ENCODE results near the gene MAST4. TPM values are rescaled to one million over a fixed set of nuclear protein-coding genes. Genes with fewer than 3 reads are reported as not detected.

The MAST4 gene
- total and polyA plus RNA-seq, 5 donors: 18.9 to 71.5 (median 52.4) TPM

- intact Hi-C loops (cut with DNase I): no loop called here
- no peak for DNase-seq
- H3K4me3 ChIP-seq (ENCODE audit: low read length): no peak overlapping the region
- ATAC-seq: peak in 1 of 2 donors; percentile 49
- no peaks in the 10 kb centered on the region for H3K9me3 ChIP-seq (ENCODE audit: control insufficient read depth, low read length)
- peak overlapping the region; percentile 88 for H3K27ac ChIP-seq (ENCODE audit: low read length)
- H3K4me1 ChIP-seq (ENCODE audit: control insufficient read depth, insufficient read depth, low read length): peaks cover 8% of the 10 kb centered on the region
- no peaks in the 10 kb centered on the region for H3K27me3 ChIP-seq (ENCODE audit: control insufficient read depth, insufficient read depth)
- WGBS: 53% methylated on average over 3 of the region's 3 CpGs
Measured at GRCh38 chr5:67031692-67032091, 435.5 kb downstream of the MAST4 start.

- Histone ChIP-seq H3K4me3 (ENCODE audit: low read length) (no peak overlapping the region), H3K27ac (ENCODE audit: low read length) (no peak overlapping the region), H3K27me3 (ENCODE audit: control insufficient read depth, insufficient read depth) (no peaks in the 10 kb centered on the region), H3K4me1 (ENCODE audit: control insufficient read depth, insufficient read depth, low read length) (peaks cover 8% of the 10 kb centered on the region), H3K9me3 (ENCODE audit: control insufficient read depth, low read length) (no peaks in the 10 kb centered on the region)
- 66% methylated on average over 2 of the region's 2 CpGs for WGBS
- no peak for DNase-seq
- intact Hi-C loops (cut with DNase I): no loop called here
- no peak for ATAC-seq
Measured at GRCh38 chr5:67032921-67033664, 436.9 kb downstream of the MAST4 start.

- Histone ChIP-seq H3K4me3 (ENCODE audit: low read length) (no peak overlapping the region), H3K27ac (ENCODE audit: low read length) (peak overlapping the region; percentile 72), H3K27me3 (ENCODE audit: control insufficient read depth, insufficient read depth) (no peaks in the 10 kb centered on the region), H3K9me3 (ENCODE audit: control insufficient read depth, low read length) (no peaks in the 10 kb centered on the region), H3K4me1 (ENCODE audit: control insufficient read depth, insufficient read depth, low read length) (peaks cover 8% of the 10 kb centered on the region)
- peak; percentile 35 to 56 for ATAC-seq
- intact Hi-C loops (cut with DNase I): no loop called here
- 51% methylated on average over 8 of the region's 8 CpGs for WGBS
- DNase-seq: no peak
Measured at GRCh38 chr5:67033880-67034651, 437.9 kb downstream of the MAST4 start.

GRCh38 chr5:67035098-67035740 lies 439.0 kb downstream of the MAST4 start:
- WGBS: 88% methylated on average over 4 of the region's 4 CpGs

GRCh38 chr5:67037171-67037570 lies 441.0 kb downstream of the MAST4 start:
- ATAC-seq: no peak
- H3K9me3 ChIP-seq (ENCODE audit: control insufficient read depth, low read length): no peaks in the 10 kb centered on the region

More at GRCh38 chr5:67035098-67035740, 439.0 kb downstream of the MAST4 start:
- peak overlapping the region; percentile 3 for H3K27ac ChIP-seq (ENCODE audit: low read length)
- no peak for DNase-seq
- intact Hi-C loops (cut with DNase I): no loop called here
- peaks cover 13% of the 10 kb centered on the region for H3K4me1 ChIP-seq (ENCODE audit: control insufficient read depth, insufficient read depth, low read length)
- no peak for ATAC-seq
- no peaks in the 10 kb centered on the region for H3K27me3 ChIP-seq (ENCODE audit: control insufficient read depth, insufficient read depth)
- H3K9me3 ChIP-seq (ENCODE audit: control insufficient read depth, low read length): no peaks in the 10 kb centered on the region
- no peak overlapping the region for H3K4me3 ChIP-seq (ENCODE audit: low read length)

GRCh38 chr5:67038817-67039603 lies 442.8 kb downstream of the MAST4 start:
- no peak overlapping the region for H3K4me3 ChIP-seq (ENCODE audit: low read length)
- 69% methylated on average over 4 of the region's 4 CpGs for WGBS
- intact Hi-C loops (cut with DNase I): no loop called here
- DNase-seq: no peak
- peak; percentile 69 to 72 for ATAC-seq
- peak overlapping the region; percentile 48 for H3K27ac ChIP-seq (ENCODE audit: low read length)
- no peaks in the 10 kb centered on the region for H3K27me3 ChIP-seq (ENCODE audit: control insufficient read depth, insufficient read depth)
- H3K9me3 ChIP-seq (ENCODE audit: control insufficient read depth, low read length): no peaks in the 10 kb centered on the region
- H3K4me1 ChIP-seq (ENCODE audit: control insufficient read depth, insufficient read depth, low read length): peaks cover 17% of the 10 kb centered on the region

More at GRCh38 chr5:67037171-67037570, 441.0 kb downstream of the MAST4 start:
- intact Hi-C loops (cut with DNase I): no loop called here
- Histone ChIP-seq H3K27me3 (ENCODE audit: control insufficient read depth, insufficient read depth) (no peaks in the 10 kb centered on the region), H3K4me1 (ENCODE audit: control insufficient read depth, insufficient read depth, low read length) (peaks cover 11% of the 10 kb centered on the region), H3K27ac (ENCODE audit: low read length) (no peak overlapping the region), H3K4me3 (ENCODE audit: low read length) (no peak overlapping the region)
- DNase-seq: no peak
- WGBS: 87% methylated on average over 1 of the region's 1 CpG

- peak overlapping the region; percentile 36 for H3K27ac ChIP-seq (ENCODE audit: low read length)
- H3K4me1 ChIP-seq (ENCODE audit: control insufficient read depth, insufficient read depth, low read length): peaks cover 18% of the 10 kb centered on the region
- intact Hi-C loops (cut with DNase I): no loop called here
- WGBS: 36% methylated on average over 12 of the region's 12 CpGs
- no peak overlapping the region for H3K4me3 ChIP-seq (ENCODE audit: low read length)
- no peaks in the 10 kb centered on the region for H3K9me3 ChIP-seq (ENCODE audit: control insufficient read depth, low read length)
- DNase-seq: no peak
- H3K27me3 ChIP-seq (ENCODE audit: control insufficient read depth, insufficient read depth): no peaks in the 10 kb centered on the region
- ATAC-seq: peak in 1 of 2 donors; percentile 50
Measured at GRCh38 chr5:67042176-67043003, 446.2 kb downstream of the MAST4 start.

- ATAC-seq: peak in 1 of 2 donors; percentile 38
- H3K27me3 ChIP-seq (ENCODE audit: control insufficient read depth, insufficient read depth): no peaks in the 10 kb centered on the region
- intact Hi-C loops (cut with DNase I): no loop called here
- peak overlapping the region; percentile 84 for H3K27ac ChIP-seq (ENCODE audit: low read length)
- no peak overlapping the region for H3K4me3 ChIP-seq (ENCODE audit: low read length)
- no peaks in the 10 kb centered on the region for H3K9me3 ChIP-seq (ENCODE audit: control insufficient read depth, low read length)
- 86% methylated on average over 3 of the region's 3 CpGs for WGBS
- peaks cover 18% of the 10 kb centered on the region for H3K4me1 ChIP-seq (ENCODE audit: control insufficient read depth, insufficient read depth, low read length)
- no peak for DNase-seq
Measured at GRCh38 chr5:67043796-67044511, 447.8 kb downstream of the MAST4 start.

- intact Hi-C loops (cut with DNase I): loop anchor here in 1 of 4 donors (2.0 kb wide), 1 partner anchor 37 kb away; no protein-coding TSS in a partner anchor
- H3K9me3 ChIP-seq (ENCODE audit: control insufficient read depth, low read length): no peaks in the 10 kb centered on the region
- no peak overlapping the region for H3K4me3 ChIP-seq (ENCODE audit: low read length)
- ATAC-seq: no peak
- H3K27me3 ChIP-seq (ENCODE audit: control insufficient read depth, insufficient read depth): no peaks in the 10 kb centered on the region
- peaks cover 18% of the 10 kb centered on the region for H3K4me1 ChIP-seq (ENCODE audit: control insufficient read depth, insufficient read depth, low read length)
- peak overlapping the region; percentile 34 for H3K27ac ChIP-seq (ENCODE audit: low read length)
- 79% methylated on average over 6 of the region's 6 CpGs for WGBS
- no peak for DNase-seq
Measured at GRCh38 chr5:67045816-67046740, 449.9 kb downstream of the MAST4 start.

Data from right cardiac atrium (tissue), 5 donors.